Activated gamma-delta T cell (primary cell): ENCODE data around the gene CRYBG1.
"Not testable (repeated sequence)": the region's sequence is repeated elsewhere in the genome, so short reads cannot be mapped to it uniquely, and the experiment has no call there.

Source experiments
- DNase-seq: peaks from one replicate; lab custom pipeline; 2025; lab: John Stamatoyannopoulos, UW

The CRYBG1 gene

DNA sequence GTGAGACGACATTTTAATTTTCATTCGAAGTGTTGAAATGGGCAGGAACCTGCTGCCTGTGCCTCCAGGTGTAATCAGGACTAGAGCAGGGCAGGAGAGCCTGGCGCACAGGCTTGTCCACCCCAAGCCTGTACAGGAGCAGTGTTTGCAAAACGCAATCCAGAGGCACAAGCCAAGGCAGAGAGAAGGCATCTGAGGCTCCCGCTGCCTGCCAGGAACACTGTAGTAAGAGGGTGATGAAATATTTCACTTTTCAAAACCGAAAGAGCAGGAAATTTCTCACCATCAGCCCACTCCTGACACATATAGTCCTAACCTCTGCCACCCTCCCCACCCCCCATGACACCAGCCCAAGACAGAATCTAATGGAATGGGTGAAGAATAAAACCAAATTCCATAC, 136.3 kb downstream of the CRYBG1 start:
- DNase-seq = no peak

DNA sequence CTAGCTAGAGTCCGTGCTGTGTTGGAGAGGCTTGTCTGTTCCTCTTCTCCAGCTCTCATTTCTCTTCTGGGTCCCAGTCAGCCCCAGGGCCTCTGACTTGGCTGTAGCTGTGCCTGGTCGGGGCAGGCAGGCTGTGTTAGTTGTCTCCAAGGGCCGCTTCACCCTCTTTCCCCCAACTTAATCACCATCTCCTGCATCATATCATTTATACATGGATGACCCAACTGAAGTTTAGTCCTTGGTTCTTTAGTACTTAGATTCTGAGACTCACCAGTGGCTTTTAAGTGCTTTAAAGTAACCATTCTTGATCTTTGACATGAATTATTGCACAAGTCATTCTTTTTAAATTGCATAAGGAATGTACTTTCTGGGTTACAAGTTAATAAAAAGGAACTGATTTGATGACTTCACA, 141.4 kb downstream of the CRYBG1 start:
- no peak for DNase-seq

GRCh38 chr6:106502559-106502958, 142.0 kb downstream of the CRYBG1 start:
- no peak for DNase-seq

GRCh38 chr6:106508277-106508676, 147.8 kb downstream of the CRYBG1 start:
- DNase-seq = no peak

GRCh38 chr6:106508834-106509233, 148.3 kb downstream of the CRYBG1 start:
- no peak for DNase-seq

DNA sequence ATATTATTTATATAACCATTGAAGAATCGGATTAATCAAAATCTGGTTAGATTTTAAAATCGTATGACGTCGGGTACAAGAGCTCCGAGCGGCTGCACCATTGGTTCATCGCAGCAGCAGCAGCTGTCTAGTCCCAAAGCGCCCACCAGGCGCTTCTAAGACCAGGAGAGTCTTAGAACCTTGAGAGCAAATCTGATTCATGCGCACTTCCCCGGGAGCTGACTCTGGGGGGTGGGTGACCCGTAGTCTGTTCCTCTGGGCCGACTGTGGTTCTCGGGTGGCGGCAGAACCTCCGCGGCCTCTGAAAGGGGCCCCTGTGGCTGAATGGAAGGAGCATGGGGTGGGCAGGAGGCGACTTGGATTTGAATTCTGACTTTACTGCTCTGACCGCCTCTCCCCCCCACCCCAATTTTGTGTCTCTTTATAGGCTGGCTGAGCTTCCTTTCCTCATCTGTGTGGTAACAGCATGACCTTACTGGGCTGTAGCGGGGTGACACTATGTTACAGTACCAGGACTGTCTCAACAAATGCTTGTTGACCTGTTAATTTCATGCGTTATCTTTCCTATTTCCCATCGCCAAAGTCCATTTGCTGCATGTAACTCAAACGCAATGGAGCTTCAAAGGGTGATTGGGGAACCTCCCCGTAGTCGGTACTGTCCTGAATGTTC, 149.0 kb downstream of the CRYBG1 start:
- DNase-seq = no peak

- peak; percentile 35 for DNase-seq
Measured at GRCh38 chr6:106510090-106510970, 149.8 kb downstream of the CRYBG1 start.

DNA sequence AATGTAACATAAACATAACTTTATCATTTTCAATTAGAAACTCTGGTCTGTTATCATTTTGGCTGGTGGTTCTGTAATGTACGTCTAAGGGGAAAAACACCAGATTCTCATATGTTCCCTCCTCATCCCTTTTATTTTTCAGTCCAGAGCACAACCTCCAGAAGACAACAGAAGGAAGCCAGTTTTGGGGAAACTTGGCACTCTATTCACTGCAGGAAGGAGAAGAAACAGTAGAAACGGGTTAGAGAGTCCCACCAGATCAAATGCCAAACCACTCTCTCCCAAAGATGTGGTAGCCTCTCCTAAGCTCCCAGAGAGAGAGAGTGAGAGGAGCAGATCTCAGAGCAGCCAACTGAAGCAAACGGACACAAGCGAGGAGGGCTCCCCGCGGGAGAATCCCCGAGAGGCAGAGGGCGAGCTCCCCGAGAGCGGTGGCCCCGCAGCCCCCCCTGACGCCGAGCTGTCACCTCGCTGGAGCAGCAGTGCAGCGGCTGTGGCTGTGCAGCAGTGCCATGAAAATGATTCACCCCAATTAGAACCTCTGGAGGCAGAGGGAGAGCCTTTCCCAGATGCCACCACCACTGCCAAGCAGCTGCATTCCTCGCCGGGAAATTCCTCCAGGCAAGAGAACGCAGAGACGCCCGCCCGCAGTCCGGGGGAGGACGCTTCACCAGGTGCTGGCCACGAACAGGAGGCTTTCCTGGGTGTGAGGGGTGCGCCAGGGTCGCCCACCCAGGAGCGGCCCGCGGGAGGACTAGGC, 151.0 kb downstream of the CRYBG1 start:
- DNase-seq = peak; percentile 50

- peak; percentile 57 for DNase-seq
Measured at GRCh38 chr6:106512048-106512967, 151.8 kb downstream of the CRYBG1 start.

DNA sequence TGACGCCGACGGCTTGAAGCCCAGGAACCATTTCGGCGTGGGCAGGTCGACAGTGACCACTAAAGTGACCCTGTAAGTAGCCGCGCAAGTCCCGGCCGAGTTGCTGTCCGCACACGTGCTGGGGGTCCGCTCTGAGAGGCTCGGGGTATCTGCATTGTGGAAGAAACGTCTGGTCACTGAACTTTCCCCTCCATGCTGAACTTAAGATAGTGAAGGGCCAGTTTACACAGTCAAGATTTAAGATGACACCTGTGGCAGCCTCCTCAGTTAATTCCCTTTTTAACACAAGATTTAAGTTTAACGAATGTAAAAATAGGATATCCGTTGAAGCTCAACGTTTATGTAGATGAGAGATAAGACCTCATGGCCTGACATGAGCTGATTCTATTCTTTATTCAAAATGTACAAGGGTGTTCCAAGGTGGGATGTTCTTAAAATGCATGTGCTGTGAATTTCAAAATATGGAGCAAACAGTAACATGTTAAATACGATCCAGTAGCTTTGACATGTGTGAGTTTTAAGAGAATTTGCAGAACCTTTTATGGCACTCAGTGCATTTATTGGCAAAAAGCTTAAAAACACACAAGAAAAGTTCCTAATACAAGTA, 152.6 kb downstream of the CRYBG1 start:
- DNase-seq = no peak

GRCh38 chr6:106513808-106514582, 153.5 kb downstream of the CRYBG1 start:
- no peak for DNase-seq

GRCh38 chr6:106514583-106514885, 154.0 kb downstream of the CRYBG1 start:
- DNase-seq = no peak

GRCh38 chr6:106515582-106515981, 155.1 kb downstream of the CRYBG1 start:
- DNase-seq = not testable (repeated sequence)

DNA sequence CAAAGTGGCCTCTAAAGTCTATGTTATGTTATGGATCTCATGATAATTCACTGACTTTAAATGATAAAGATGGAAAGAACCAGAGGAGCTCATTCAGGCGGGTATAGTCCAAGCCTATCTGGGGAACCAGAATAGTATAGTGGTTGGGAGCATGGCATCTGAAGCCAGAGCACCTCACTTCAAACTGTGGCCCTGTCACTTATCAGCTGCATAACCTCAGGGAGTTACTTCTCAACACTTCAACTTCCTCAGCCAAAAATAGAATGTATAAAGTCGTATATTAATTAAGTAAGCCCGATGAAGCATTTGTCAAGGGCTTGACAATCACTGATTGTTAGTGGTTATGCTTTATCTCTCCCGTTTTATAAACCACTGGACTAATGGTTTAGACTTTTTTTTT, 156.1 kb downstream of the CRYBG1 start:
- no peak for DNase-seq

DNA sequence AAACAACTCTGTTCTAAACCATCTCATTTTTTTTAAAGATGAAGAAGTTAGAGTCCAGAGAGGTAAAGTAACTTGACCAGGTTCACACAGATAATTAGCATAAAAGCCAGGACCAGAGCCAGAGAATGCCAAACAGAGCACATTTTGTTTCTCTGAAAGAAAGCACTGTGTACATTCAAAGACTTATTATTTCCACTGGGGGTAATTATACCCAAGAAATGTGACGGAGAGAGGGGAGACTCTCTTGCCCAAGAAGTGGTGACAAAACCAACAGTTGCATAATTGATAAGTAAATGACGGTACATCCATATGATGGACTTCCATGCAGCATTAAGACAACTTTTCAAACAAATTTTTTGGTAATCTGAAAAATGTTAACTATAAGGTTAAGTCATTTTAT, 157.2 kb downstream of the CRYBG1 start:
- no peak for DNase-seq

- DNase-seq = no peak
Measured at GRCh38 chr6:106518748-106519147, 158.2 kb downstream of the CRYBG1 start.

GRCh38 chr6:106519460-106520394, 159.2 kb downstream of the CRYBG1 start:
- no peak for DNase-seq

DNA sequence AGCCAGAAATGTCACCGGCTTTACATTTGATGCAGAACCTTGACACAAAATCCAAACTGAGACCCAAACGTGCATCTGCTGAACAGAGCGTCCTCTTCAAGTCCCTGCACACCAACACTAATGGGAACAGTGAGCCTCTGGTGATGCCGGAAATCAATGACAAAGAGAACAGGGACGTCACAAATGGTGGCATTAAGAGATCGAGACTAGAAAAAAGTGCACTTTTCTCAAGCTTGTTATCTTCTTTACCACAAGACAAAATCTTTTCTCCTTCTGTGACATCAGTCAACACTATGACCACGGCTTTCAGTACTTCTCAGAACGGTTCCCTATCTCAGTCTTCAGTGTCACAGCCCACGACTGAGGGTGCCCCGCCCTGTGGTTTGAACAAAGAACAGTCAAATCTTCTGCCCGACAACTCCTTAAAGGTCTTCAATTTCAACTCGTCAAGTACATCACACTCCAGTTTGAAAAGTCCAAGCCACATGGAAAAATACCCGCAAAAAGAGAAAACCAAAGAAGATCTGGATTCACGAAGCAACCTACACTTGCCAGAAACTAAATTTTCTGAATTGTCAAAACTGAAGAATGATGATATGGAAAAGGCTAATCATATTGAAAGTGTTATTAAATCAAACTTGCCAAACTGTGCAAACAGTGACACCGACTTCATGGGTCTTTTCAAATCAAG, 160.3 kb downstream of the CRYBG1 start:
- peak; percentile 21 for DNase-seq
